ENCODE results near the gene USP35. TPM values are rescaled to one million over a fixed set of nuclear protein-coding genes. Genes with fewer than 3 reads are reported as not detected.

The USP35 gene
- total RNA-seq, 1 experiment from 2014 or later, result 6.0 TPM

GRCh38 chr11:78193806-78194205, 5.1 kb downstream of the USP35 start:
- Histone ChIP-seq H3K9ac (ENCODE audit: low read length) (no peak overlapping the region), H3K79me2 (ENCODE audit: insufficient read depth, low read length) (no peaks in the 10 kb centered on the region), H3K4me3 (replicated peaks in 1 of 2; ENCODE audit: low read depth in 1 of 2, low read length in 2 of 2) (no peak overlapping the region), H4K20me1 (ENCODE audit: insufficient read depth) (no peaks in the 10 kb centered on the region), H3K9me3 (ENCODE audit: control insufficient read depth in 1 of 2, insufficient read depth in 1 of 2, low read depth in 1 of 2, low read length in 2 of 2) (no peaks in the 10 kb centered on the region), H3K4me1 (ENCODE audit: control insufficient read depth in 1 of 2, insufficient read depth in 2 of 2, low read length in 2 of 2) (peaks cover 0 to 19% of the 10 kb centered on the region in 2 experiments; a peak in 1 of 4 replicates), H2AFZ (ENCODE audit: low read depth, low read length, poor library complexity, severe bottlenecking) (no peak overlapping the region), H3K4me2 (ENCODE audit: low read length) (no peak overlapping the region), H3K27ac (ENCODE audit: low read depth, low read length) (no peak overlapping the region), H3K9me2 (ENCODE audit: insufficient read depth) (no peaks in the 10 kb centered on the region), H3K27me3 (ENCODE audit: insufficient read depth, low read length) (no peaks in the 10 kb centered on the region), H3K36me3 (ENCODE audit: control insufficient read depth in 1 of 2, insufficient read depth in 2 of 2, low read length in 2 of 2) (no peaks in the 10 kb centered on the region)
- ChIA-PET POLR2A (interaction anchor here (1.2 kb wide), 1 partner anchor 54 kb away, joined by 3 read pairs; the partner anchor contains the start of gene ALG8), RAD21 (ENCODE audit: low non-redundant PET in 1 of 2, low total read pairs in 2 of 2, uncharacterized antibody in 2 of 2, unreplicated experiment in 2 of 2) (no interaction called here), CTCF (interaction anchor here (0.6 kb wide), 1 partner anchor 239 kb away, joined by 7 read pairs; no protein-coding TSS in a partner anchor)
- DNase-seq (ENCODE audit: low read depth, low spot score) (no peak), ATAC-seq (no peak)
- BruUV-seq (replicated peaks), result no TSS peak
- TF ChIP-seq ELF1 (IDR thresholded peaks at IDR 0.05; ENCODE audit: borderline replicate concordance, low read depth) (no peak), ZNF274 (IDR thresholded peaks at IDR 0.05; ENCODE audit: low read depth, low read length) (no peak), ZBTB33 (IDR thresholded peaks at IDR 0.05; ENCODE audit: extremely low read depth, insufficient replicate concordance, low read length) (no peak), SIN3A (IDR thresholded peaks at IDR 0.05; ENCODE audit: low read depth) (no peak)
- intact Hi-C loops (cut with micrococcal nuclease), result no loop called here

GRCh38 chr11:78194490-78194889, 5.8 kb downstream of the USP35 start:
- Histone ChIP-seq H3K4me1 (ENCODE audit: control insufficient read depth in 1 of 2, insufficient read depth in 2 of 2, low read length in 2 of 2) (peaks cover 0 to 13% of the 10 kb centered on the region in 2 experiments; a peak in 1 of 4 replicates), H3K9ac (ENCODE audit: low read length) (no peak overlapping the region), H3K9me3 (ENCODE audit: control insufficient read depth in 1 of 2, insufficient read depth in 1 of 2, low read depth in 1 of 2, low read length in 2 of 2) (no peaks in the 10 kb centered on the region), H3K36me3 (ENCODE audit: control insufficient read depth in 1 of 2, insufficient read depth in 2 of 2, low read length in 2 of 2) (no peaks in the 10 kb centered on the region), H4K20me1 (ENCODE audit: insufficient read depth) (no peaks in the 10 kb centered on the region), H3K27ac (ENCODE audit: low read depth, low read length) (no peak overlapping the region), H3K27me3 (ENCODE audit: insufficient read depth, low read length) (no peaks in the 10 kb centered on the region), H3K9me2 (ENCODE audit: insufficient read depth) (no peaks in the 10 kb centered on the region), H3K4me2 (ENCODE audit: low read length) (no peak overlapping the region; the same call in 1 of the 2 replicates), H3K79me2 (ENCODE audit: insufficient read depth, low read length) (no peaks in the 10 kb centered on the region), H2AFZ (ENCODE audit: low read depth, low read length, poor library complexity, severe bottlenecking) (no peak overlapping the region), H3K4me3 (replicated peaks in 1 of 2; ENCODE audit: low read depth in 1 of 2, low read length in 2 of 2) (no peak overlapping the region)
- DNase-seq (ENCODE audit: low read depth, low spot score) (no peak), ATAC-seq (0 out of 2 replicates have a peak, but pooled peaks have one; percentile 45)
- TF ChIP-seq ZNF274 (IDR thresholded peaks at IDR 0.05; ENCODE audit: low read depth, low read length) (no peak), POLR2A (IDR thresholded peaks at IDR 0.05; ENCODE audit: borderline replicate concordance, extremely low read depth, insufficient read depth, insufficient read length) (no peak), CBX3 (IDR thresholded peaks at IDR 0.05; ENCODE audit: low read depth) (no peak), SRF (IDR thresholded peaks at IDR 0.05; ENCODE audit: low read depth) (no peak), SIN3A (IDR thresholded peaks at IDR 0.05; ENCODE audit: low read depth) (no peak), YY1 (IDR thresholded peaks at IDR 0.05; ENCODE audit: extremely low read depth, insufficient replicate concordance, low read depth, low read length) (no peak)
- intact Hi-C loops (cut with micrococcal nuclease), result no loop called here
- BruUV-seq (replicated peaks), result no TSS peak
- ChIA-PET POLR2A (interaction anchor here (1.2 kb wide), 1 partner anchor 55 kb away, joined by 3 read pairs; the partner anchor contains the start of gene ALG8), CTCF (interaction anchor here (0.6 kb wide), 1 partner anchor 238 kb away, joined by 7 read pairs; no protein-coding TSS in a partner anchor), RAD21 (ENCODE audit: low non-redundant PET in 1 of 2, low total read pairs in 2 of 2, uncharacterized antibody in 2 of 2, unreplicated experiment in 2 of 2) (no interaction called here)
